NCI-H460 (cell line): Measurements from ENCODE around the gene TRIOBP. TPM values are rescaled to one million over a fixed set of nuclear protein-coding genes. Genes with fewer than 3 reads are reported as not detected.
A peak's percentile ranks its signal among the peaks of the same experiment; 100 is the strongest.

Source experiments
- DNase-seq: peaks from one replicate; pipeline ENCODE4 v3.0.0-alpha.2; 2016; ENCODE audit warnings: low read depth; ENCODE audit errors: extremely low read depth
- total RNA-seq: library from RNA; depleted of rRNA; stranded (reverse); fragments of >200 nt; shearing (Covaris generic); gene quantifications from 2 replicates; pipeline ENCODE4 v1.2.3, GENCODE V29; 2014

Gene TRIOBP
- total RNA-seq, 1 experiment from 2014 or later, result 17.9 TPM

- DNase-seq, result no peak
These were observed 49.7 kb downstream of the TRIOBP start for GRCh38 chr22:37746366-37747079.

GRCh38 chr22:37747080-37747714 is 50.3 kb downstream of the TRIOBP start:
- no peak for DNase-seq

- DNase-seq, result no peak
These were observed 50.9 kb downstream of the TRIOBP start for GRCh38 chr22:37747715-37748100.

- no peak for DNase-seq
These were observed 51.8 kb downstream of the TRIOBP start for GRCh38 chr22:37748659-37749058.

- no peak for DNase-seq
These were observed 52.4 kb downstream of the TRIOBP start for GRCh38 chr22:37749226-37749625.

- no peak for DNase-seq
These were observed 53.2 kb downstream of the TRIOBP start for GRCh38 chr22:37749831-37750595.

GRCh38 chr22:37750596-37751162 is 53.8 kb downstream of the TRIOBP start:
- no peak for DNase-seq

- DNase-seq, result no peak
These were observed 54.8 kb downstream of the TRIOBP start for GRCh38 chr22:37751449-37752188.

GRCh38 chr22:37752189-37753087 is 55.6 kb downstream of the TRIOBP start:
- peak; percentile 85 for DNase-seq

GRCh38 chr22:37753746-37754145 is 56.9 kb downstream of the TRIOBP start:
- no peak for DNase-seq

GRCh38 chr22:37757663-37758062 is 60.8 kb downstream of the TRIOBP start:
- no peak for DNase-seq

- no peak for DNase-seq
These were observed 61.8 kb downstream of the TRIOBP start for GRCh38 chr22:37758694-37759093.

- no peak for DNase-seq
These were observed 62.4 kb downstream of the TRIOBP start for GRCh38 chr22:37759281-37759680.

GRCh38 chr22:37760152-37760551 is 63.3 kb downstream of the TRIOBP start:
- DNase-seq, result no peak

GRCh38 chr22:37762389-37762836 is 65.6 kb downstream of the TRIOBP start:
- DNase-seq, result no peak

GRCh38 chr22:37763012-37763411 is 66.2 kb downstream of the TRIOBP start:
- no peak for DNase-seq

GRCh38 chr22:37763652-37764051 is 66.8 kb downstream of the TRIOBP start:
- DNase-seq, result no peak

GRCh38 chr22:37764622-37765021 is 67.8 kb downstream of the TRIOBP start:
- DNase-seq, result no peak

- DNase-seq, result no peak
These were observed 68.7 kb downstream of the TRIOBP start for GRCh38 chr22:37765498-37765897.
